NT2/D1 (cell line): ENCODE data around the gene MEF2C.

Experiments used
- DNase-seq: peaks from one replicate; pipeline ENCODE4 v3.0.0-alpha.2; 2011; ENCODE audit warnings: low read depth, low spot score
- H3K27me3 ChIP-seq: 2 replicates; pipeline ENCODE4 v1.6.0; 2011; ENCODE audit warnings: mild to moderate bottlenecking; ENCODE audit not compliant: insufficient read length, insufficient read depth
- H3K36me3 ChIP-seq: 2 replicates; pipeline ENCODE4 v1.6.1; 2011; ENCODE audit warnings: mild to moderate bottlenecking, low read length, mixed read lengths; ENCODE audit not compliant: insufficient read depth, insufficient read length
- H3K4me1 ChIP-seq: 2 replicates; pipeline ENCODE4 v1.5.1; 2011; ENCODE audit not compliant: insufficient read depth, insufficient read length
- H3K4me3 ChIP-seq: 2 replicates; pipeline ENCODE4 v1.5.1; 2011; ENCODE audit warnings: low read depth; ENCODE audit not compliant: insufficient read length
- H3K9ac ChIP-seq: 2 replicates; pipeline ENCODE4 v1.6.0; 2011; ENCODE audit warnings: low read depth; ENCODE audit not compliant: insufficient read length
- H3K9me3 ChIP-seq: 2 replicates; pipeline ENCODE4 v1.5.1; 2011; ENCODE audit warnings: mild to moderate bottlenecking, low read length; ENCODE audit not compliant: insufficient read depth
- SUZ12 ChIP-seq: IDR thresholded peaks from 2 replicates; pipeline ENCODE4 v1.6.1; 2011; ENCODE audit not compliant: insufficient read length, insufficient read depth; ENCODE audit errors: extremely low read depth
- YY1 ChIP-seq: IDR thresholded peaks from 2 replicates; pipeline ENCODE4 v1.6.1; 2011; ENCODE audit not compliant: insufficient read length, insufficient read depth
- ZNF274 ChIP-seq: IDR thresholded peaks from 2 replicates; pipeline ENCODE4 v1.6.1; 2011; ENCODE audit warnings: mild to moderate bottlenecking, low read depth, low read length

The MEF2C gene

DNA sequence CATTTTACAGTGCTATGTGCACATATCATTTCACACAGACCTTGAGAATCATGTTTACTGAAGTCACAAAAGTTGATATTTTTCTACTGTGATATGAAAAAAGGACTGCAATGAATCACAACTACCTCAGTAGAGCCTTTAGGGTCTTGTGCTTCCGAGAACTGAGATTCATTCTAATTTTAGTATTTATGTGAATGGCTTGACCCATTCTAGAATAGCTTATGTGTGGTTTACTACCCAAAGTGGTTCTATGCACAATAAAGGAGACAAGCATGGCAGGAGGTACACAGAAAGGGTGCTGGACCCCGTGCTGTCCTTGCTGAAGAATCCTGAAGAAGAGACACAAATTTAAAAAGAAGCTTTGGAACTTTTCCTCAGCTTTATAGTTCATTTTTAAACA is 28.2 kb downstream of the MEF2C start:
- H3K4me1 ChIP-seq, result no peaks in the 10 kb centered on the region
- H3K9ac ChIP-seq, result no peak overlapping the region

DNA sequence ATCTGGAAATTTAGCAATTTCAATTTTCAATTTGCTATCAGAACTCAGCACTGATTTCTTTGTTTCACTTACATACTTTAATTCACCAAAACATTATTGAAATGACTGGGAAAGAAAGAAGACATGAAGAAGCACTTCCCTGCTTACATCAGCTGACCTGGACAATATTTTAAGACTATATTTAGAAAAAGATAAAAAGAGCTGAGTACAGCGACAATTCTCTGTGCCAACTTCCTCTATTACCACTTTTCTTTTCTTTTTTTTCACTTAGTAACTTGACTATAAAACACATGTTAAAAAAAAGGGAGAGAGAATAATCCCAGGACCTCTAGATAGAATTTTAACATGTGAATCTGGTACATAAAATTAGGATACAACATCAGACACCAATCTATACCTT is 35.6 kb downstream of the MEF2C start:
- H3K27me3 ChIP-seq, result no peaks in the 10 kb centered on the region
- H3K4me1 ChIP-seq, result no peaks in the 10 kb centered on the region
- H3K9me3 ChIP-seq, result no peaks in the 10 kb centered on the region
- H3K36me3 ChIP-seq, result no peaks in the 10 kb centered on the region
- H3K9ac ChIP-seq, result no peak overlapping the region
- TF ChIP-seq YY1 (no peak), SUZ12 (no peak)
- no peak for DNase-seq
- no peak overlapping the region for H3K4me3 ChIP-seq

More for the DNA sequence above, 28.2 kb downstream of the MEF2C start:
- H3K27me3 ChIP-seq, result no peaks in the 10 kb centered on the region
- H3K9me3 ChIP-seq, result peaks cover 15% of the 10 kb centered on the region; the same call in 1 of the 2 replicates
- no peak for DNase-seq
- no peak overlapping the region for H3K4me3 ChIP-seq
- H3K36me3 ChIP-seq, result no peaks in the 10 kb centered on the region
- TF ChIP-seq ZNF274 (no peak), SUZ12 (no peak), YY1 (no peak)

DNA sequence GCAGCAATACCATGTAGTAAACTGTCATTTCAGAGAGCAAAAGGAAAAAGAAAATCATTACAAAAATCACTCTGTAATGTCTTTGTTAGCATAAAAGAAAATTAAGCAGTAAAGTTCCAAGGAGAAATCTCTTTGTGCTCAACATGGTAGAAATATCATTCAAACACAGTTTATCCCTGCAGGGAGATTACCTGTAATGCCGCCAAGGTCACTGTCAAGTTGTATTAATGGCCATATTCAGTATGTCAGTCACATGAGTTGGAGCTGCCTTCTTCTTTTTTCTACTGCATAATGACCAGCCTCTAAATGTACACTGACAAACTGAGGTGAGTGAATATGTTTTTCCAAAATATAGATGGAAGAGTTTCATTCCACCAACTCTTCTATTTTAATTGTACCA is 36.5 kb downstream of the MEF2C start:
- no peak overlapping the region for H3K4me3 ChIP-seq
- DNase-seq, result no peak
- no peaks in the 10 kb centered on the region for H3K4me1 ChIP-seq
- no peaks in the 10 kb centered on the region for H3K36me3 ChIP-seq
- no peaks in the 10 kb centered on the region for H3K27me3 ChIP-seq
- no peaks in the 10 kb centered on the region for H3K9me3 ChIP-seq
- TF ChIP-seq ZNF274 (no peak), YY1 (no peak), SUZ12 (no peak)
- no peak overlapping the region for H3K9ac ChIP-seq

DNA sequence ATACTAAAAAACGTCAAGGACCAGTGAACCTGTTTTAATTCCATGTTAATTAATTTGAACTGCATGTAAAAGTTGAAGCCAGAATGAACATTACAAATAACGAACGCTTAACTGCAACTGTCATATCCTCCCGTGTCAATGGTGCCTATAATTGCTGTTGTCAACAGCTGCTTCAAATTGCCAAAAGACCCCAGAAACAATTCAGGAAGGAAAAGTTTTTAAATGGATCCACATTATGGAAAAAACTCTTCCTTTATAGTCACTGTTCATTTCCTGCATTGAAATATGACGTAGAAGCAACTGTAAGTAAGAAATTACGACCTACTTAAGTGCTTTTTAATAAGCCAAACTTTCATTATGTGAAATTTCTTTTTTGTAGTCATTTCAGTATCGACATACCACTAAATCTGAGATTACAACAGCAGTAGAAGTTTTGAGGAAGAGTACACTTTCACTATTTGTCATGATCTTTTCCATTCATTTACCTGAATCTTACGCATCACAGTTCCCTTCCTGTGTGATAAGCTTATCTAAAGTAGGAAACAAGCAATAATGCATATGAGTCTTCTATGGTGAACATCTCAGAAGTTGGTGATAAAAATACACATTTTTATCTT is 37.8 kb downstream of the MEF2C start:
- H3K9me3 ChIP-seq, result no peaks in the 10 kb centered on the region
- no peak overlapping the region for H3K9ac ChIP-seq
- no peak for TF ChIP-seq SUZ12
- TF ChIP-seq YY1, result no peak
- TF ChIP-seq ZNF274, result no peak
- H3K27me3 ChIP-seq, result no peaks in the 10 kb centered on the region
- no peak overlapping the region for H3K4me3 ChIP-seq
- H3K36me3 ChIP-seq, result no peaks in the 10 kb centered on the region
- DNase-seq, result no peak
- no peaks in the 10 kb centered on the region for H3K4me1 ChIP-seq

DNA sequence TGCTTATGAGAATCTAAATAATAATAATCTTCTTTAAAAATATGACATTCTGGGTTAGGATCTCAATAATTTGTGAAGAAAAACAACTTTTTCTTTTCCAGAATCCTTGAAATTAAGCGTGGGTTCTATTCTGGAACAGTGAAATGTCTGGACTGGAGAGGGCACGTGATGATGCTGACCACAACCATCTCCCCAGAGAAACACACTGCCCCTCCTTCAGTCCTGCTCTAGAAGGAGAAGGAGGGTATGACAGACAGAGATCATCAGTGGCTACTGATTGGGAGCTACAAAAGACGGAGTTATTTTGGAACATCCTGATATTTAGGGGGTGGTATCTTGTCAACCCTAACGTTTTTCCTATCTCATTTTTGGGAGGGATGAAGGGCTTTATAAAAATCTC is 40.2 kb downstream of the MEF2C start:
- H3K9me3 ChIP-seq, result no peaks in the 10 kb centered on the region
- H3K36me3 ChIP-seq, result no peaks in the 10 kb centered on the region
- no peak for TF ChIP-seq SUZ12
- TF ChIP-seq YY1, result no peak
- no peak for TF ChIP-seq ZNF274
- H3K9ac ChIP-seq, result no peak overlapping the region
- H3K4me3 ChIP-seq, result no peak overlapping the region
- DNase-seq, result no peak
- H3K27me3 ChIP-seq, result no peaks in the 10 kb centered on the region
- no peaks in the 10 kb centered on the region for H3K4me1 ChIP-seq

DNA sequence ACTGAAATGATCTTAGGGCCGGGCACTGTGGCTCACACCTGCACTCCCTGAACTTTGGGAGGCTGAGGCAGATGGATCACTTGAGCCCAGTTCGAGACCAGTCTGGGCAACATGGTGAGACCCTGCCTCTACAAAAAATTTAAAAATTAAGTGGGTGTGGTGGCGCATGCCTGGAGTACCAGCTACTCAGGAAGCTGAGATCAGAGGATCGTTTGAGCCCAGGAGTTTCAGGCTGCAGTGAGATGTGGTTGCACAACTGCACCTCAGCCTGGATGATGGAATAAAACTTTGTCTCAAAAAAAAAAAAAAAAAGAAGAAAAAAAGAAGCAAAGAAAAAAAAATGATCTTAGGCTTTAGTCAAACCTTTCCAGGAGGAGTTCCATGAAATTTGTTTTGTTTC is 41.8 kb downstream of the MEF2C start:
- Histone ChIP-seq H3K27me3 (no peaks in the 10 kb centered on the region), H3K4me3 (no peak overlapping the region), H3K9me3 (no peaks in the 10 kb centered on the region), H3K4me1 (no peaks in the 10 kb centered on the region), H3K36me3 (no peaks in the 10 kb centered on the region), H3K9ac (no peak overlapping the region)
- no peak for DNase-seq
- TF ChIP-seq ZNF274 (no peak), YY1 (no peak), SUZ12 (no peak)

DNA sequence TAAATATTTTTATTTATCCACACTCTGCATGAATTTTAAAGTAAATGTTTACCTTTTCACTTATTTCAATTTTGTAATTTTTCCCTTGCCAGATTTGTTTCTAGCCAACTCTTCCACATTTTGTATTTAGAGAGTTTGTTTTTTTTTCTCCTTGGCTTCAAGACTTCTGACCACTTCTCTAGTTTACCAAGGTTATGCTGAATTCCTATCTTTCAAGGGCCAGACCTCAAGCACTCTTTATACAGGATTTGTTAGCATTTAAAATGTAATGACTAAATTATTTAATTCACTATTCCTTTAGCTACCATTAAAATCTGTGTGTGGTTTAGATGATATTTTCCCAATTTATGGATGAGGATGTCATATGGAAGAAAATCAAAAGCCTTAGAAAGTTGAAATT is 42.5 kb downstream of the MEF2C start:
- no peaks in the 10 kb centered on the region for H3K36me3 ChIP-seq
- DNase-seq, result no peak
- H3K9me3 ChIP-seq, result no peaks in the 10 kb centered on the region
- no peak overlapping the region for H3K9ac ChIP-seq
- no peak overlapping the region for H3K4me3 ChIP-seq
- TF ChIP-seq SUZ12 (no peak), ZNF274 (no peak), YY1 (no peak)
- no peaks in the 10 kb centered on the region for H3K27me3 ChIP-seq
- no peaks in the 10 kb centered on the region for H3K4me1 ChIP-seq

DNA sequence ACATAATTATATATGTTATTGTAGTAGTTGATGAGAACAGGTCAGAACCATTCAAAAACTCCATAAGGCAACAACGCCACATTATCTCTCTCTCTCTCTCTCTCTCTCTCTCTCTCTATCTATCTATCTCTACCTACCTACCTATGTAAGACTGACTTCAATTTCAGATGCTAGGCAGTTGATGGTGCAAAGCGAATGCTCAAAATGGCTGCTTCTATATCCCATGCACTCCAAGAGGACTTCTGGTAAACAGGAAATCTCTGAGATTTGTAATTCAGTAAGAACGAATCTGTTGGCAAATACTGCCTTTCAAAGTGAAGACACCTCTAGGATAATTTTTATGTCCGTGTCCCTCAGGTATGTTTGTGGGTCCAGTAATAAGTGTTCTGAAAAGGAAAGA is 43.7 kb downstream of the MEF2C start:
- Histone ChIP-seq H3K27me3 (no peaks in the 10 kb centered on the region), H3K4me3 (no peak overlapping the region), H3K9ac (no peak overlapping the region), H3K36me3 (no peaks in the 10 kb centered on the region), H3K9me3 (no peaks in the 10 kb centered on the region), H3K4me1 (no peaks in the 10 kb centered on the region)
- DNase-seq, result no peak
- TF ChIP-seq SUZ12, result no peak
- no peak for TF ChIP-seq ZNF274
- TF ChIP-seq YY1, result no peak
